OCI-LY3 (cell line): ENCODE measurements around the gene FLRT2.

Source experiments
- H2AFZ ChIP-seq: fragments of 200-600, 300-600 bp; shearing (Covaris generic); 2 replicates; pipeline ENCODE4 v1.6.0; 2014; ENCODE audit warnings: antibody characterized with exemption, low read depth, low read length
- H3K27ac ChIP-seq: fragments of 200-600, 300-600 bp; sonication (generic); 2 replicates; pipeline ENCODE4 v1.5.1; 2014; ENCODE audit warnings: mild to moderate bottlenecking, low read length, moderate library complexity, mixed read lengths
- H3K27me3 ChIP-seq: fragments of 200-600, 300-600 bp; sonication (generic); 2 replicates; pipeline ENCODE4 v1.6.1; 2014; ENCODE audit warnings: low read depth, low read length, mixed read lengths
- H3K36me3 ChIP-seq: fragments of 200-600, 300-600 bp; sonication (generic); replicated peaks from 2 replicates; pipeline ENCODE3; 2014; ENCODE audit warnings: low read depth, low read length, mixed read lengths
- H3K4me1 ChIP-seq: fragments of 300-600, 200-600 bp; sonication (generic); 2 replicates; pipeline ENCODE4 v1.6.1; 2014; ENCODE audit warnings: low read length, mixed read lengths
- H3K4me2 ChIP-seq: fragments of 200-600, 300-600 bp; sonication (generic); 2 replicates; pipeline ENCODE4 v1.6.1; 2014; ENCODE audit warnings: low read length, mixed read lengths
- H3K4me3 ChIP-seq: fragments of 300-600, 200-600 bp; sonication (generic); 2 replicates; pipeline ENCODE4 v1.5.1; 2014; ENCODE audit warnings: antibody characterized with exemption, mild to moderate bottlenecking, low read length, moderate library complexity
- H3K79me2 ChIP-seq: fragments of 300-600, 200-600 bp; shearing (Covaris generic); 2 replicates; pipeline ENCODE4 v1.6.1; 2014; ENCODE audit warnings: mild to moderate bottlenecking, low read length, mixed read lengths
- H3K9ac ChIP-seq: fragments of 300-600, 200-600 bp; shearing (Covaris generic); 2 replicates; pipeline ENCODE4 v1.6.0; 2014; ENCODE audit warnings: mild to moderate bottlenecking, low read length, moderate library complexity
- H3K9me3 ChIP-seq: fragments of 200-600, 300-600 bp; shearing (Covaris generic); 2 replicates; pipeline ENCODE4 v1.6.1; 2014; ENCODE audit warnings: low read length, mixed read lengths; ENCODE audit not compliant: insufficient read depth
- H4K20me1 ChIP-seq: fragments of 200-600, 300-600 bp; sonication (generic); 2 replicates; pipeline ENCODE4 v1.6.1; 2016; ENCODE audit warnings: low read length, mixed read lengths; ENCODE audit not compliant: insufficient read depth
- CTCF ChIP-seq: fragments of 200-600, 300-600 bp; sonication (generic); IDR thresholded peaks from 2 replicates; pipeline ENCODE4 v1.5.1; 2014; ENCODE audit warnings: antibody characterized with exemption, low read length, low read depth
- EZH2phosphoT487 ChIP-seq: fragments of 200-600 bp; shearing (Covaris generic); IDR thresholded peaks from 2 replicates; pipeline ENCODE4 v1.6.1; 2018; ENCODE audit warnings: antibody characterized with exemption, mixed run types, low read depth

The FLRT2 gene

GRCh38 chr14:85616386-85616885, 86.5 kb downstream of the FLRT2 start:
- H3K27me3 ChIP-seq: no peaks in the 10 kb centered on the region
- H3K9me3 ChIP-seq: no peaks in the 10 kb centered on the region
- TF ChIP-seq CTCF (no peak), EZH2phosphoT487 (no peak)
- H2AFZ ChIP-seq: no peak overlapping the region
- H3K4me1 ChIP-seq: peaks cover 6% of the 10 kb centered on the region
- no peak overlapping the region for H3K4me3 ChIP-seq
- no peaks in the 10 kb centered on the region for H4K20me1 ChIP-seq
- H3K36me3 ChIP-seq: no peaks in the 10 kb centered on the region
- H3K79me2 ChIP-seq: no peaks in the 10 kb centered on the region
- no peak overlapping the region for H3K27ac ChIP-seq
- H3K9ac ChIP-seq: no peak overlapping the region
- H3K4me2 ChIP-seq: no peak overlapping the region

GRCh38 chr14:85616886-85617285, 86.9 kb downstream of the FLRT2 start:
- Histone ChIP-seq H3K27ac (no peak overlapping the region), H4K20me1 (no peaks in the 10 kb centered on the region)
- TF ChIP-seq EZH2phosphoT487: no peak
- TF ChIP-seq CTCF: no peak

GRCh38 chr14:85617791-85618190, 87.8 kb downstream of the FLRT2 start:
- TF ChIP-seq CTCF: no peak
- Histone ChIP-seq H3K9me3 (no peaks in the 10 kb centered on the region), H3K27ac (no peak overlapping the region), H3K27me3 (no peaks in the 10 kb centered on the region), H3K36me3 (no peaks in the 10 kb centered on the region), H3K4me3 (no peak overlapping the region), H4K20me1 (no peaks in the 10 kb centered on the region), H3K9ac (no peak overlapping the region), H3K4me1 (peaks cover 6% of the 10 kb centered on the region), H3K4me2 (no peak overlapping the region), H2AFZ (no peak overlapping the region), H3K79me2 (no peaks in the 10 kb centered on the region)

More at GRCh38 chr14:85616886-85617285, 86.9 kb downstream of the FLRT2 start:
- Histone ChIP-seq H3K9me3 (no peaks in the 10 kb centered on the region), H3K27me3 (no peaks in the 10 kb centered on the region), H3K36me3 (no peaks in the 10 kb centered on the region), H3K79me2 (no peaks in the 10 kb centered on the region), H3K4me2 (no peak overlapping the region), H3K4me3 (no peak overlapping the region), H2AFZ (no peak overlapping the region), H3K4me1 (peaks cover 6% of the 10 kb centered on the region), H3K9ac (no peak overlapping the region)

GRCh38 chr14:85618390-85618789, 88.4 kb downstream of the FLRT2 start:
- no peaks in the 10 kb centered on the region for H3K36me3 ChIP-seq
- TF ChIP-seq CTCF: no peak
- no peak for TF ChIP-seq EZH2phosphoT487
- H4K20me1 ChIP-seq: no peaks in the 10 kb centered on the region
- H3K27ac ChIP-seq: no peak overlapping the region
- H3K4me1 ChIP-seq: peaks cover 6% of the 10 kb centered on the region
- no peak overlapping the region for H3K4me3 ChIP-seq
- no peak overlapping the region for H3K4me2 ChIP-seq
- no peak overlapping the region for H3K9ac ChIP-seq
- no peak overlapping the region for H2AFZ ChIP-seq
- H3K9me3 ChIP-seq: no peaks in the 10 kb centered on the region
- no peaks in the 10 kb centered on the region for H3K79me2 ChIP-seq
- no peaks in the 10 kb centered on the region for H3K27me3 ChIP-seq
